HepG2 (cell line): ENCODE results near the gene BCLAF1. TPM values are rescaled to one million over a fixed set of nuclear protein-coding genes. Genes with fewer than 3 reads are reported as not detected.

Experiments
- ATAC-seq: fragments of 200-7000 bp; cut with Tn5 transposase; 3 replicates; pipeline ENCODE4 v1.9.1; 2020; ENCODE audit warnings: mild to moderate bottlenecking, moderate library complexity
- BruUV-seq: library from RNA; stranded (reverse); fragments of 400-500 nt; replicated peaks from 2 replicates; lab custom pipeline; 2021; lab: Mats Ljungman, UMichigan
- CTCF ChIA-PET: fragments of 300-600 bp; formaldehyde crosslinking; extraction: SDS; loops from one replicate; lab custom pipeline; 2021; ENCODE audit warnings: low total read pairs, inconsistent platforms, low intra/inter-chr PET ratio; lab: Yijun Ruan, JAX
- POLR2A ChIA-PET: fragments of 350-600 bp; sonication (Branson Sonifier 250); formaldehyde crosslinking; loops from one replicate; lab custom pipeline; 2020; ENCODE audit warnings: antibody characterized with exemption, inconsistent platforms; lab: Yijun Ruan, JAX
- DNase-seq: peaks from one replicate; pipeline ENCODE4 v3.0.0-alpha.2; 2015; ENCODE audit warnings: low spot score
- FAIRE-seq: peaks from 3 replicates; lab custom pipeline; 2011; peaks lifted over from hg19 to GRCh38; lab: Jason Lieb, UNC
- H2AFZ ChIP-seq: one replicate; pipeline ENCODE4 v1.6.1; 2011; ENCODE audit warnings: low read length, inconsistent platforms
- H3K27ac ChIP-seq: fragments of 300-600 bp; 3 replicates; pipeline ENCODE4 v1.8.0; 2011; ENCODE audit warnings: mixed run types, mild to moderate bottlenecking, mixed read lengths, low read length, inconsistent platforms; ENCODE audit not compliant: insufficient read depth; ENCODE audit errors: extremely low read length
- H3K27me3 ChIP-seq, 2 experiments: fragments of 200-600 bp in 1 of 2; 2 replicates in 1 of 2; 3 replicates in 1 of 2; pipeline versions ENCODE4 v1.6.0 to v1.8.0; 2011; ENCODE audit warnings: low read length in 2 of 2, mild to moderate bottlenecking in 2 of 2, moderate library complexity in 2 of 2, inconsistent platforms in 1 of 2; ENCODE audit not compliant: insufficient read depth in 2 of 2, control insufficient read depth in 1 of 2
- H3K36me3 ChIP-seq, 2 experiments: fragments of 200-600 bp in 1 of 2; replicated peaks in 1 of 2; 2 replicates in 1 of 2; 3 replicates in 1 of 2; pipeline versions ENCODE4 v1.5.1 to v1.8.0; 2011; ENCODE audit warnings: low read length in 2 of 2, inconsistent platforms in 1 of 2; ENCODE audit not compliant: insufficient read depth in 2 of 2, control insufficient read depth in 1 of 2
- H3K4me1 ChIP-seq: 2 replicates; pipeline ENCODE4 v1.5.1; 2012; ENCODE audit warnings: low read length, inconsistent platforms; ENCODE audit not compliant: insufficient read depth
- H3K4me2 ChIP-seq: 2 replicates; pipeline ENCODE4 v1.6.0; 2011; ENCODE audit warnings: low read depth, low read length, inconsistent platforms
- H3K4me3 ChIP-seq, 3 experiments: fragments of 200-600 bp in 1 of 3; sonication (generic), shearing (Covaris generic) in 1 of 3; replicated peaks in 1 of 3; 2 replicates each; pipeline ENCODE4 v1.5.1; 2011 to 2016; ENCODE audit warnings: low read length in 3 of 3, inconsistent platforms in 2 of 3, low read depth in 2 of 3, mild to moderate bottlenecking in 2 of 3, control low read depth in 1 of 3, mixed read lengths in 1 of 3; ENCODE audit not compliant: insufficient read depth in 1 of 3
- H3K79me2 ChIP-seq: one replicate; pipeline ENCODE4 v1.6.1; 2011; ENCODE audit warnings: low read length, inconsistent platforms; ENCODE audit not compliant: insufficient read depth
- H3K9ac ChIP-seq: 2 replicates; pipeline ENCODE4 v1.6.0; 2011; ENCODE audit warnings: mild to moderate bottlenecking, low read depth, low read length, inconsistent platforms; ENCODE audit not compliant: insufficient read depth
- H3K9me3 ChIP-seq: 2 replicates; pipeline ENCODE4 v1.5.1; 2012; ENCODE audit warnings: mild to moderate bottlenecking, low read length
- H4K20me1 ChIP-seq: 2 replicates; pipeline ENCODE4 v1.6.0; 2011; ENCODE audit warnings: inconsistent platforms, mild to moderate bottlenecking, low read length, moderate library complexity; ENCODE audit not compliant: insufficient read depth
- ELF4 ChIP-seq: sonication (generic); formaldehyde crosslinking; IDR thresholded peaks from 2 replicates; pipeline ENCODE4 v1.5.0; 2020; ENCODE audit warnings: missing genetic modification reagents, mild to moderate bottlenecking, moderate library complexity, borderline replicate concordance
- RXRA ChIP-seq: sonication (generic); formaldehyde crosslinking; IDR thresholded peaks from 2 replicates; pipeline ENCODE4 v1.5.1; 2020; ENCODE audit warnings: missing genetic modification reagents
- STAG1 ChIP-seq: sonication (generic); formaldehyde crosslinking; IDR thresholded peaks from 2 replicates; pipeline ENCODE4 v1.4.0; 2020; ENCODE audit warnings: missing genetic modification reagents
- TFE3 ChIP-seq: IDR thresholded peaks from 2 replicates; pipeline ENCODE4 v1.6.1; 2016
- ZNF256 ChIP-seq: sonication (generic); formaldehyde crosslinking; conservative IDR thresholded peaks from 2 replicates; pipeline ENCODE4 v1.4.0; 2020; ENCODE audit warnings: missing genetic modification reagents
- ZNF816 ChIP-seq: sonication (generic); formaldehyde crosslinking; IDR thresholded peaks from 2 replicates; pipeline ENCODE4 v1.8.0; 2022; ENCODE audit warnings: missing genetic modification reagents, mild to moderate bottlenecking, borderline replicate concordance
- ZSCAN12 ChIP-seq: sonication (generic); formaldehyde crosslinking; IDR thresholded peaks from 2 replicates; pipeline ENCODE4 v1.9.0; 2021; ENCODE audit warnings: mild to moderate bottlenecking, missing genetic modification reagents
- WGBS: methylation state at CpG from one replicate; pipeline ENCODE4 v1.1.6; 2017; ENCODE audit warnings: low lambda C conversion rate; 5-methylcytosine and 5-hydroxymethylcytosine counted together
- in situ Hi-C: cut with HindIII; loops from 2 replicates; pipeline ENCODE4 v1.10.0; 2017; ENCODE audit warnings: low pct_unique_long_range_greater_than_20kb; ENCODE audit not compliant: extremely low pct_ligation_motif_present
- intact Hi-C: fragments of 100-400 bp; cut with micrococcal nuclease; formaldehyde crosslinking; loops from one replicate; pipeline ENCODE4 v1.10.0; 2022; ENCODE audit not compliant: unreplicated experiment
- polyA plus RNA-seq, 8 experiments: library from polyadenylated mRNA; depleted of rRNA in 3 of 8; stranded (reverse) in 7 of 8; unstranded in 1 of 8; fragments of >200 nt; fragmentation: Illumina TruSeq in 4 of 8; extraction: Trizol in 4 of 8; gene quantifications; 2 replicates each; pipeline versions ENCODE4 v1.2.1 to v1.2.3, GENCODE V29; 2011 to 2016; ENCODE audit warnings: low read depth in 4 of 8, missing spikeins in 1 of 8, mixed read lengths in 1 of 8; ENCODE audit not compliant: insufficient read depth in 1 of 8
- total RNA-seq, 5 experiments: library from RNA; depleted of rRNA; stranded (reverse); fragments of >200 nt; fragmentation: Illumina TruSeq; extraction: Trizol; gene quantifications; 2 replicates each; pipeline ENCODE4 v1.2.3, GENCODE V29; 2016; ENCODE audit warnings: low read depth in 1 of 5
- TF ChIP-seq, protein P1 (sequence below): sonication (generic); formaldehyde crosslinking; IDR thresholded peaks from 2 replicates; pipeline ENCODE4 v1.4.0; 2020; ENCODE audit warnings: missing genetic modification reagents

The BCLAF1 gene
- total and polyA plus RNA-seq, 2 of the 13 experiments (the other 11 are each of a cell fraction or from before 2014, with no cell fraction given): 55.3 to 292 TPM

DNA sequence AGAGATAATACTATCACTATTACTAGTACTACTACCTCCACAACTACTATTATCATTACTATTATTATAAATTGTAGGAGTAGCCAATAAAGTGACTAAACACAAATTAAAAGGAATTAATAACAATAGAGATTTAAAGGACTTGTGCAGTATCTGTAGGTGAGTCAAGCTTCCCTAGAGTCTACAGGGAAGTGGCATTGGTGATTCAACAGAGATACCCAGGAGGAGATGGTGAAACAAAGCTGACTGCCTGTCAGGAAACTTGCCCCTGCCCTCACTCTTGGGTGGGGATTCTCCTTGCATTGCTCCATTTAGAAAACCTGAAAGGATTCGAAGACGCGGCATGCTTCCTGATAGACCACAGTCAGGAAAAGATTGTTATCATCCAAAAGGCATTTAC, 23.3 kb upstream of the BCLAF1 start:
- H3K4me1 ChIP-seq: no peaks in the 10 kb centered on the region
- in situ Hi-C loops: loop anchor here (25.0 kb wide), 1 partner anchor 776 kb away; no protein-coding TSS in a partner anchor
- CTCF ChIA-PET: no interaction called here
- no peak overlapping the region for H3K4me3 ChIP-seq
- no peak overlapping the region for H3K27ac ChIP-seq
- no peak for FAIRE-seq
- ATAC-seq: no peak
- no TSS peak for BruUV-seq
- no peak overlapping the region for H3K4me2 ChIP-seq
- intact Hi-C loops: no loop called here
- H3K9me3 ChIP-seq: no peaks in the 10 kb centered on the region
- H3K36me3 ChIP-seq: no peaks in the 10 kb centered on the region
- no peak overlapping the region for H3K9ac ChIP-seq
- H3K79me2 ChIP-seq: no peaks in the 10 kb centered on the region
- no peak for DNase-seq
- WGBS: 92% methylated on average over 3 of the region's 3 CpGs
- H4K20me1 ChIP-seq: no peaks in the 10 kb centered on the region
- H3K27me3 ChIP-seq: no peaks in the 10 kb centered on the region; a peak in 2 of 5 replicates
- POLR2A ChIA-PET: interaction anchor here (1.1 kb wide), 1 partner anchor 23 kb away, joined by 3 read pairs; the partner anchor contains the start of gene BCLAF1
- TF ChIP-seq RXRA (CRISPR knock-in tag): no peak
- no peak for TF ChIP-seq TFE3 (CRISPR knock-in tag)
- TF ChIP-seq ZSCAN12: no peak
- no peak for TF ChIP-seq ZNF256
- TF ChIP-seq, protein P1, sequence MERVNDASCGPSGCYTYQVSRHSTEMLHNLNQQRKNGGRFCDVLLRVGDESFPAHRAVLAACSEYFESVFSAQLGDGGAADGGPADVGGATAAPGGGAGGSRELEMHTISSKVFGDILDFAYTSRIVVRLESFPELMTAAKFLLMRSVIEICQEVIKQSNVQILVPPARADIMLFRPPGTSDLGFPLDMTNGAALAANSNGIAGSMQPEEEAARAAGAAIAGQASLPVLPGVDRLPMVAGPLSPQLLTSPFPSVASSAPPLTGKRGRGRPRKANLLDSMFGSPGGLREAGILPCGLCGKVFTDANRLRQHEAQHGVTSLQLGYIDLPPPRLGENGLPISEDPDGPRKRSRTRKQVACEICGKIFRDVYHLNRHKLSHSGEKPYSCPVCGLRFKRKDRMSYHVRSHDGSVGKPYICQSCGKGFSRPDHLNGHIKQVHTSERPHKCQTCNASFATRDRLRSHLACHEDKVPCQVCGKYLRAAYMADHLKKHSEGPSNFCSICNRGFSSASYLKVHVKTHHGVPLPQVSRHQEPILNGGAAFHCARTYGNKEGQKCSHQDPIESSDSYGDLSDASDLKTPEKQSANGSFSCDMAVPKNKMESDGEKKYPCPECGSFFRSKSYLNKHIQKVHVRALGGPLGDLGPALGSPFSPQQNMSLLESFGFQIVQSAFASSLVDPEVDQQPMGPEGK: no peak
- TF ChIP-seq STAG1 (CRISPR knock-in tag): no peak
- no peak for TF ChIP-seq ELF4 (CRISPR knock-in tag)
- TF ChIP-seq ZNF816: no peak
- no peak overlapping the region for H2AFZ ChIP-seq
